ENCODE results near the gene EIF4B. TPM values are rescaled to one million over a fixed set of nuclear protein-coding genes. Genes with fewer than 3 reads are reported as not detected.
A peak's percentile ranks its signal among the peaks of the same experiment; 100 is the strongest.

The EIF4B gene
- total and polyA plus RNA-seq, 2 experiments from 2014 or later, result 141 to 584 TPM

DNA sequence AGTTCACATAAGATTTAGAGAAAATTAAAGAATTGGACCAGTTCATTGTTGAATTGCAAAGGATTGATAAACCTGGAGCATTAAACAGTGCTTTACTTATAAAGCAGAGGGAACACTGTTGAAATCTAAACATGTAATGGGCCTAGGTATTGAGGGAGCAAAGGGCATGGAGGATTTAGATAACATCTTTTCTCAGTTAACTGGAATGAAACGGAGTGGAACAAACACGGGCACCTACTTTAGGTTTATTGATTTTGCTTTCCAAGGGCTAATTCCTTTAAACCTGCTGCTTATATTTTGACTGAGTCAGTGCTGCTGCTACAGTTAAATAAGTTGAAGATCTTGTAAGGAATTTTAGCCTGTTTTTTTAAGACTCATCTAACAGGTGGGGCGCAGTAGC, 5.6 kb downstream of the EIF4B start:
- no peaks in the 10 kb centered on the region for H3K27me3 ChIP-seq (ENCODE audit: insufficient read depth)
- peaks cover 32% of the 10 kb centered on the region for H3K4me1 ChIP-seq (ENCODE audit: insufficient read depth)
- H3K9me2 ChIP-seq (ENCODE audit: insufficient read depth), result no peaks in the 10 kb centered on the region
- peaks cover 91% of the 10 kb centered on the region for H4K20me1 ChIP-seq (replicated peaks; ENCODE audit: insufficient read depth)
- H3K36me3 ChIP-seq (ENCODE audit: insufficient read depth), result peaks cover 36% of the 10 kb centered on the region
- ATAC-seq (no peak), DNase-seq (ENCODE audit: low spot score) (no peak)
- Mint-ChIP-seq H3K4me3 (no peak overlapping the region; the same call in 2 of the 3 replicates), H3K36me3 (ENCODE audit: low read depth) (peaks cover 87% of the 10 kb centered on the region), H3K4me1 (peaks cover 35% of the 10 kb centered on the region), H3K27me3 (ENCODE audit: insufficient read depth, low read depth, poor library complexity) (peaks cover 10% of the 10 kb centered on the region), H3K9me3 (peaks cover 2% of the 10 kb centered on the region; the same call in 1 of the 3 replicates), H3K27ac (no peak overlapping the region)
- TF ChIP-seq ZNF331 (CRISPR knock-in tag; IDR thresholded peaks at IDR 0.05; ENCODE audit: low read depth) (no peak), POLR2AphosphoS5 (IDR thresholded peaks at IDR 0.05; ENCODE audit: low read depth) (no peak)
- peak overlapping the region; percentile 53 for H3K4me2 ChIP-seq
- H3F3A ChIP-seq (replicated peaks; ENCODE audit: low read depth), result 0 out of 2 replicates have a peak, but pooled peaks cover 3% of the 10 kb centered on the region
- H3K27ac ChIP-seq (ENCODE audit: low read depth), result no peak overlapping the region
- H3K79me2 ChIP-seq (replicated peaks; ENCODE audit: insufficient read depth), result peaks cover 100% of the 10 kb centered on the region
- H3K4me3 ChIP-seq, result no peak overlapping the region
- H2AFZ ChIP-seq, result no peak overlapping the region

DNA sequence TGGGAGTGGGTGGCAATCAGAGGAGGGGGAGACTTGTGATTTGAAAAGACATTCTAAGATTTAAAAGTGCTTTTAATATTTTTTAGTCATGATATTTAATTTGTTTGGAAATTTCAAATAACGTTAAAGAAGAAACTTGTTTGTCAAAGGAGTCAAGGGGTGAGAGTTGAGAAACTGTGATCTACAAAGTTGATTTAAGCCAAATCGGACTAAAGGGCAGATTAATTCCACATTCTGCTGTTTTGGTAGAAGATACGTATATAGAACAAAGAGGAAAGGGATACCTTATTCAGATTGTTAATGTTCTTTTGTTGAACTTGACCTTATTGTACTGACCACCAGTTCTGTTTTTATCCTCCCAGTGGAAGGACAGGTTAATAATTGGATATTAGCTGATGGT, 6.7 kb downstream of the EIF4B start:
- H3F3A ChIP-seq (replicated peaks; ENCODE audit: low read depth), result peaks cover 12% of the 10 kb centered on the region
- Mint-ChIP-seq H3K36me3 (ENCODE audit: low read depth) (peaks cover 89% of the 10 kb centered on the region), H3K27ac (no peak overlapping the region; the same call in 1 of the 2 replicates), H3K9me3 (no peaks in the 10 kb centered on the region), H3K4me3 (no peak overlapping the region), H3K4me1 (peaks cover 31% of the 10 kb centered on the region), H3K27me3 (ENCODE audit: insufficient read depth, low read depth, poor library complexity) (peaks cover 6% of the 10 kb centered on the region)
- H3K4me2 ChIP-seq, result no peak overlapping the region
- peaks cover 99% of the 10 kb centered on the region for H3K79me2 ChIP-seq (replicated peaks; ENCODE audit: insufficient read depth)
- peaks cover 27% of the 10 kb centered on the region for H3K4me1 ChIP-seq (ENCODE audit: insufficient read depth)
- no peak overlapping the region for H3K27ac ChIP-seq (ENCODE audit: low read depth)
- ATAC-seq (no peak), DNase-seq (ENCODE audit: low spot score) (no peak)
- no peaks in the 10 kb centered on the region for H3K9me2 ChIP-seq (ENCODE audit: insufficient read depth)
- H3K4me3 ChIP-seq, result no peak overlapping the region
- peaks cover 47% of the 10 kb centered on the region for H3K36me3 ChIP-seq (ENCODE audit: insufficient read depth)
- H2AFZ ChIP-seq, result no peak overlapping the region
- H3K27me3 ChIP-seq (ENCODE audit: insufficient read depth), result no peaks in the 10 kb centered on the region
- H4K20me1 ChIP-seq (replicated peaks; ENCODE audit: insufficient read depth), result peaks cover 94% of the 10 kb centered on the region
- TF ChIP-seq ZNF114 (CRISPR knock-in tag; IDR thresholded peaks at IDR 0.05) (no peak), JUNB (IDR thresholded peaks at IDR 0.05; ENCODE audit: unreplicated experiment) (no peak), CTCF (conservative IDR thresholded peaks at IDR 0.05; ENCODE audit: low read depth in 2 of 2) (no peak), CREB1 (CRISPR knock-in tag; IDR thresholded peaks at IDR 0.05; ENCODE audit: low read depth) (no peak), ZNF331 (CRISPR knock-in tag; IDR thresholded peaks at IDR 0.05; ENCODE audit: low read depth) (no peak), NANOG (IDR thresholded peaks at IDR 0.05; ENCODE audit: borderline replicate concordance) (no peak), STAT1 (IDR thresholded peaks at IDR 0.05; ENCODE audit: unreplicated experiment) (no peak), POLR2AphosphoS5 (IDR thresholded peaks at IDR 0.05; ENCODE audit: low read depth) (no peak)
- TF ChIP-seq, protein P1, sequence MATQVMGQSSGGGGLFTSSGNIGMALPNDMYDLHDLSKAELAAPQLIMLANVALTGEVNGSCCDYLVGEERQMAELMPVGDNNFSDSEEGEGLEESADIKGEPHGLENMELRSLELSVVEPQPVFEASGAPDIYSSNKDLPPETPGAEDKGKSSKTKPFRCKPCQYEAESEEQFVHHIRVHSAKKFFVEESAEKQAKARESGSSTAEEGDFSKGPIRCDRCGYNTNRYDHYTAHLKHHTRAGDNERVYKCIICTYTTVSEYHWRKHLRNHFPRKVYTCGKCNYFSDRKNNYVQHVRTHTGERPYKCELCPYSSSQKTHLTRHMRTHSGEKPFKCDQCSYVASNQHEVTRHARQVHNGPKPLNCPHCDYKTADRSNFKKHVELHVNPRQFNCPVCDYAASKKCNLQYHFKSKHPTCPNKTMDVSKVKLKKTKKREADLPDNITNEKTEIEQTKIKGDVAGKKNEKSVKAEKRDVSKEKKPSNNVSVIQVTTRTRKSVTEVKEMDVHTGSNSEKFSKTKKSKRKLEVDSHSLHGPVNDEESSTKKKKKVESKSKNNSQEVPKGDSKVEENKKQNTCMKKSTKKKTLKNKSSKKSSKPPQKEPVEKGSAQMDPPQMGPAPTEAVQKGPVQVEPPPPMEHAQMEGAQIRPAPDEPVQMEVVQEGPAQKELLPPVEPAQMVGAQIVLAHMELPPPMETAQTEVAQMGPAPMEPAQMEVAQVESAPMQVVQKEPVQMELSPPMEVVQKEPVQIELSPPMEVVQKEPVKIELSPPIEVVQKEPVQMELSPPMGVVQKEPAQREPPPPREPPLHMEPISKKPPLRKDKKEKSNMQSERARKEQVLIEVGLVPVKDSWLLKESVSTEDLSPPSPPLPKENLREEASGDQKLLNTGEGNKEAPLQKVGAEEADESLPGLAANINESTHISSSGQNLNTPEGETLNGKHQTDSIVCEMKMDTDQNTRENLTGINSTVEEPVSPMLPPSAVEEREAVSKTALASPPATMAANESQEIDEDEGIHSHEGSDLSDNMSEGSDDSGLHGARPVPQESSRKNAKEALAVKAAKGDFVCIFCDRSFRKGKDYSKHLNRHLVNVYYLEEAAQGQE (IDR thresholded peaks at IDR 0.05; ENCODE audit: unreplicated experiment), result no peak
- TF ChIP-seq, protein P2, sequence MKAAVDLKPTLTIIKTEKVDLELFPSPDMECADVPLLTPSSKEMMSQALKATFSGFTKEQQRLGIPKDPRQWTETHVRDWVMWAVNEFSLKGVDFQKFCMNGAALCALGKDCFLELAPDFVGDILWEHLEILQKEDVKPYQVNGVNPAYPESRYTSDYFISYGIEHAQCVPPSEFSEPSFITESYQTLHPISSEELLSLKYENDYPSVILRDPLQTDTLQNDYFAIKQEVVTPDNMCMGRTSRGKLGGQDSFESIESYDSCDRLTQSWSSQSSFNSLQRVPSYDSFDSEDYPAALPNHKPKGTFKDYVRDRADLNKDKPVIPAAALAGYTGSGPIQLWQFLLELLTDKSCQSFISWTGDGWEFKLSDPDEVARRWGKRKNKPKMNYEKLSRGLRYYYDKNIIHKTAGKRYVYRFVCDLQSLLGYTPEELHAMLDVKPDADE (IDR thresholded peaks at IDR 0.05), result no peak
